Mononuclear cell (primary cell): Measurements from ENCODE around the gene CRABP2. TPM values are rescaled to one million over a fixed set of nuclear protein-coding genes. Genes with fewer than 3 reads are reported as not detected.

ENCODE experiments used
- H3K27me3 ChIP-seq: 2 replicates; pipeline ENCODE4 v1.6.0; 2011; ENCODE audit warnings: low read length, control low read depth; ENCODE audit not compliant: insufficient read depth
- H3K4me1 ChIP-seq: 2 replicates; pipeline ENCODE4 v1.5.1; 2011; ENCODE audit warnings: mild to moderate bottlenecking, low read length, control low read depth; ENCODE audit not compliant: insufficient read depth
- H3K4me3 ChIP-seq: 2 replicates; pipeline ENCODE4 v1.5.1; 2011; ENCODE audit warnings: mild to moderate bottlenecking, low read length, moderate library complexity
- H3K9me3 ChIP-seq: 2 replicates; pipeline ENCODE4 v1.5.1; 2011; ENCODE audit warnings: low read depth, mild to moderate bottlenecking, control low read depth, low read length
- total RNA-seq: library from RNA; depleted of rRNA; stranded (reverse); fragments of >200 nt; gene quantifications from one replicate; pipeline ENCODE4 v1.2.3, GENCODE V29; 2012

The CRABP2 gene
- total RNA-seq: 0.42 TPM

- H3K4me1 ChIP-seq: peaks cover 28% of the 10 kb centered on the region
These were observed at the start of gene CRABP2 for GRCh38 chr1:156705321-156705917. CRABP2 (minus strand) TSS chr1:156705583; CDS start chr1:156705446, 137 bp downstream.

GRCh38 chr1:156754219-156754618 is 48.8 kb upstream of the CRABP2 start:
- Histone ChIP-seq H3K9me3 (no peaks in the 10 kb centered on the region), H3K4me1 (peaks cover 32% of the 10 kb centered on the region), H3K4me3 (no peak overlapping the region), H3K27me3 (no peaks in the 10 kb centered on the region)

More at GRCh38 chr1:156705321-156705917, at the start of gene CRABP2:
- H3K27me3 ChIP-seq: peaks cover 42% of the 10 kb centered on the region
- peak within 1 kb of the TSS; percentile 33 for H3K4me3 ChIP-seq
- no peaks in the 10 kb centered on the region for H3K9me3 ChIP-seq

GRCh38 chr1:156752843-156753482 is 47.6 kb upstream of the CRABP2 start:
- Histone ChIP-seq H3K9me3 (no peaks in the 10 kb centered on the region), H3K27me3 (no peaks in the 10 kb centered on the region), H3K4me1 (peaks cover 45% of the 10 kb centered on the region), H3K4me3 (no peak overlapping the region)

- peaks cover 54% of the 10 kb centered on the region for H3K4me1 ChIP-seq
- H3K27me3 ChIP-seq: no peaks in the 10 kb centered on the region
- H3K9me3 ChIP-seq: no peaks in the 10 kb centered on the region
- peak overlapping the region; percentile 94 for H3K4me3 ChIP-seq
These were observed 46.5 kb upstream of the CRABP2 start for GRCh38 chr1:156751757-156752481.

- Histone ChIP-seq H3K4me1 (peaks cover 59% of the 10 kb centered on the region), H3K4me3 (peak within 1 kb of the TSS; percentile 94)
These were observed 46.0 kb upstream of the CRABP2 start, which contains the start of gene HDGF for GRCh38 chr1:156751451-156751756. HDGF (minus strand) TSS chr1:156751675; CDS start chr1:156751429, 246 bp downstream.

GRCh38 chr1:156750711-156751450 is 45.5 kb upstream of the CRABP2 start:
- no peaks in the 10 kb centered on the region for H3K9me3 ChIP-seq
- H3K27me3 ChIP-seq: no peaks in the 10 kb centered on the region
- peak overlapping the region; percentile 94 for H3K4me3 ChIP-seq
- peaks cover 64% of the 10 kb centered on the region for H3K4me1 ChIP-seq

More at GRCh38 chr1:156751451-156751756, 46.0 kb upstream of the CRABP2 start, which contains the start of gene HDGF:
- Histone ChIP-seq H3K27me3 (no peaks in the 10 kb centered on the region), H3K9me3 (no peaks in the 10 kb centered on the region)

GRCh38 chr1:156750191-156750672 is 44.8 kb upstream of the CRABP2 start:
- Histone ChIP-seq H3K9me3 (no peaks in the 10 kb centered on the region), H3K4me3 (peak overlapping the region; percentile 94), H3K27me3 (no peaks in the 10 kb centered on the region), H3K4me1 (peaks cover 70% of the 10 kb centered on the region)

GRCh38 chr1:156749419-156750118 is 44.2 kb upstream of the CRABP2 start:
- Histone ChIP-seq H3K27me3 (no peaks in the 10 kb centered on the region), H3K4me1 (peaks cover 70% of the 10 kb centered on the region), H3K9me3 (no peaks in the 10 kb centered on the region), H3K4me3 (peak overlapping the region; percentile 94)

- Histone ChIP-seq H3K4me1 (peaks cover 70% of the 10 kb centered on the region), H3K27me3 (no peaks in the 10 kb centered on the region), H3K9me3 (no peaks in the 10 kb centered on the region), H3K4me3 (peak overlapping the region; percentile 94)
These were observed 43.5 kb upstream of the CRABP2 start for GRCh38 chr1:156748670-156749418.

GRCh38 chr1:156747742-156748669 is 42.6 kb upstream of the CRABP2 start:
- H3K4me1 ChIP-seq: peaks cover 62% of the 10 kb centered on the region

GRCh38 chr1:156746728-156747631 is 41.6 kb upstream of the CRABP2 start:
- Histone ChIP-seq H3K4me3 (peak overlapping the region; percentile 20), H3K9me3 (no peaks in the 10 kb centered on the region), H3K4me1 (peaks cover 52% of the 10 kb centered on the region), H3K27me3 (no peaks in the 10 kb centered on the region)

More at GRCh38 chr1:156747742-156748669, 42.6 kb upstream of the CRABP2 start:
- Histone ChIP-seq H3K27me3 (no peaks in the 10 kb centered on the region), H3K9me3 (no peaks in the 10 kb centered on the region), H3K4me3 (peak overlapping the region; percentile 7)

- H3K4me1 ChIP-seq: peaks cover 59% of the 10 kb centered on the region
- no peaks in the 10 kb centered on the region for H3K9me3 ChIP-seq
- no peak overlapping the region for H3K4me3 ChIP-seq
- H3K27me3 ChIP-seq: no peaks in the 10 kb centered on the region
These were observed 41.0 kb upstream of the CRABP2 start for GRCh38 chr1:156746406-156746727.
